GM19372 (cell line): ENCODE data around the gene MGAT5.

Source experiments
- ATAC-seq: cut with Tn5 transposase; IDR thresholded peaks from one replicate; pipeline ENCODE4 v1.9.1; 2021; ENCODE audit warnings: mild to moderate bottlenecking, low read depth, moderate library complexity; ENCODE audit not compliant: unreplicated experiment

Gene MGAT5

GRCh38 chr2:134389381-134389780 lies 135.5 kb downstream of the MGAT5 start:
- no peak for ATAC-seq

GRCh38 chr2:134391751-134392160 lies 137.9 kb downstream of the MGAT5 start:
- ATAC-seq, result peak; percentile 76

GRCh38 chr2:134392442-134393074 lies 138.7 kb downstream of the MGAT5 start:
- ATAC-seq, result no peak

- no peak for ATAC-seq
Measured at GRCh38 chr2:134393075-134393461, 139.2 kb downstream of the MGAT5 start.

- ATAC-seq, result no peak
Measured at GRCh38 chr2:134395779-134396178, 141.9 kb downstream of the MGAT5 start.

- no peak for ATAC-seq
Measured at GRCh38 chr2:134396493-134396892, 142.6 kb downstream of the MGAT5 start.

GRCh38 chr2:134397146-134397896 lies 143.4 kb downstream of the MGAT5 start:
- ATAC-seq, result no peak

- ATAC-seq, result no peak
Measured at GRCh38 chr2:134398300-134398699, 144.4 kb downstream of the MGAT5 start.

GRCh38 chr2:134399096-134399495 lies 145.2 kb downstream of the MGAT5 start:
- no peak for ATAC-seq

GRCh38 chr2:134401081-134401497 lies 147.2 kb downstream of the MGAT5 start:
- ATAC-seq, result no peak

GRCh38 chr2:134401789-134402188 lies 147.9 kb downstream of the MGAT5 start:
- ATAC-seq, result no peak

- ATAC-seq, result no peak
Measured at GRCh38 chr2:134402410-134402809, 148.5 kb downstream of the MGAT5 start.

GRCh38 chr2:134405611-134406081 lies 151.8 kb downstream of the MGAT5 start:
- ATAC-seq, result no peak

- no peak for ATAC-seq
Measured at GRCh38 chr2:134406311-134406710, 152.4 kb downstream of the MGAT5 start.

- no peak for ATAC-seq
Measured at GRCh38 chr2:134406736-134407135, 152.9 kb downstream of the MGAT5 start.

GRCh38 chr2:134407154-134407890 lies 153.4 kb downstream of the MGAT5 start:
- no peak for ATAC-seq

GRCh38 chr2:134408386-134408785 lies 154.5 kb downstream of the MGAT5 start:
- no peak for ATAC-seq

- no peak for ATAC-seq
Measured at GRCh38 chr2:134408791-134409190, 154.9 kb downstream of the MGAT5 start.

GRCh38 chr2:134410006-134410405 lies 156.1 kb downstream of the MGAT5 start:
- ATAC-seq, result no peak

GRCh38 chr2:134410831-134411231 lies 157.0 kb downstream of the MGAT5 start:
- ATAC-seq, result no peak

GRCh38 chr2:134411279-134411827 lies 157.5 kb downstream of the MGAT5 start:
- no peak for ATAC-seq
